CD14-positive monocyte (primary cell): ENCODE results near the gene TMEM51. TPM values are rescaled to one million over a fixed set of nuclear protein-coding genes. Genes with fewer than 3 reads are reported as not detected.

Experiments
- DNase-seq, 3 donors: peaks; one replicate each; pipeline ENCODE4 v3.0.0-alpha.2; 2011 to 2022
- H2AFZ ChIP-seq: 2 replicates; pipeline ENCODE4 v1.6.0; 2012; ENCODE audit warnings: mild to moderate bottlenecking, low read depth, low read length, inconsistent platforms; ENCODE audit not compliant: insufficient read depth, poor library complexity, severe bottlenecking
- H3K27ac ChIP-seq, 2 donors: 1 replicate in 1 of 2; 2 replicates in 1 of 2; pipeline ENCODE4 v1.5.1; 2012 to 2013; ENCODE audit warnings: low read length in 2 of 2, control low read depth in 1 of 2, inconsistent platforms in 1 of 2, low read depth in 1 of 2, mild to moderate bottlenecking in 1 of 2
- H3K27me3 ChIP-seq, 2 donors: one replicate each; pipeline versions ENCODE4 v1.6.0 to v1.6.1; 2011 to 2013; ENCODE audit warnings: low read length in 2 of 2; ENCODE audit not compliant: control insufficient read depth in 2 of 2, insufficient read depth in 2 of 2
- H3K36me3 ChIP-seq, 2 donors: replicated peaks in 1 of 2; 1 replicate in 1 of 2; 2 replicates in 1 of 2; pipeline versions ENCODE4 v1.5.1 to v1.6.1; 2012 to 2013; ENCODE audit warnings: low read length in 2 of 2, control low read depth in 1 of 2, inconsistent platforms in 1 of 2, mild to moderate bottlenecking in 1 of 2; ENCODE audit not compliant: insufficient read depth in 2 of 2, control insufficient read depth in 1 of 2
- H3K4me1 ChIP-seq, 2 donors: 1 replicate in 1 of 2; 2 replicates in 1 of 2; pipeline versions ENCODE4 v1.5.1 to v1.6.1; 2012 to 2013; ENCODE audit warnings: low read length in 2 of 2, control low read depth in 1 of 2, inconsistent platforms in 1 of 2, mild to moderate bottlenecking in 1 of 2, moderate library complexity in 1 of 2; ENCODE audit not compliant: insufficient read depth in 2 of 2, control insufficient read depth in 1 of 2
- H3K4me2 ChIP-seq: replicated peaks from 2 replicates; pipeline ENCODE3; 2012; ENCODE audit warnings: low read length, moderate library complexity, mild to moderate bottlenecking; ENCODE audit not compliant: poor library complexity, severe bottlenecking; ENCODE audit errors: extremely low read depth
- H3K4me3 ChIP-seq, 3 experiments: fragments of 200-600 bp in 1 of 3; sonication (generic) in 1 of 3; replicated peaks in 1 of 3; 1 replicate in 2 of 3; 2 replicates in 1 of 3; pipeline ENCODE4 v1.5.1; 2011 to 2013; ENCODE audit warnings: low read length in 3 of 3, mild to moderate bottlenecking in 3 of 3, control low read depth in 2 of 3, low read depth in 2 of 3, inconsistent platforms in 1 of 3, moderate library complexity in 1 of 3
- H3K79me2 ChIP-seq: 2 replicates; pipeline ENCODE4 v1.6.0; 2012; ENCODE audit warnings: mild to moderate bottlenecking, control low read depth, inconsistent platforms, low read length, moderate library complexity; ENCODE audit not compliant: insufficient read depth
- H3K9ac ChIP-seq: 2 replicates; pipeline ENCODE4 v1.6.0; 2017; ENCODE audit warnings: low read length, mild to moderate bottlenecking; ENCODE audit not compliant: insufficient read depth, poor library complexity, severe bottlenecking
- H3K9me3 ChIP-seq, 2 donors: replicated peaks in 1 of 2; 1 replicate in 1 of 2; 2 replicates in 1 of 2; pipeline versions ENCODE4 v1.5.1 to v1.6.1; 2012 to 2013; ENCODE audit warnings: low read length in 2 of 2, control low read depth in 1 of 2; ENCODE audit not compliant: control insufficient read depth in 1 of 2, insufficient read depth in 1 of 2
- H4K20me1 ChIP-seq: 2 replicates; pipeline ENCODE4 v1.6.0; 2012; ENCODE audit warnings: mild to moderate bottlenecking, low read length, control low read depth, moderate library complexity; ENCODE audit not compliant: insufficient read depth
- H3K27ac Mint-ChIP-seq, 7 donors: one replicate each; pipeline ENCODE4 v1.8.0; 2020; ENCODE audit warnings: mild to moderate bottlenecking in 7 of 7, mixed read lengths in 7 of 7, moderate library complexity in 6 of 7, inconsistent platforms in 2 of 7
- H3K27me3 Mint-ChIP-seq, 3 donors: one replicate each; pipeline ENCODE4 v1.8.0; 2021 to 2022; ENCODE audit warnings: low read depth in 3 of 3, mild to moderate bottlenecking in 3 of 3, mixed read lengths in 3 of 3, moderate library complexity in 3 of 3, inconsistent platforms in 1 of 3
- H3K36me3 Mint-ChIP-seq, 2 donors: one replicate each; pipeline ENCODE4 v1.8.0; 2020; ENCODE audit warnings: mixed read lengths in 2 of 2, inconsistent platforms in 1 of 2, mild to moderate bottlenecking in 1 of 2
- H3K4me1 Mint-ChIP-seq: one replicate; pipeline ENCODE4 v1.8.0; 2020; ENCODE audit warnings: mild to moderate bottlenecking, mixed read lengths
- H3K4me3 Mint-ChIP-seq, 2 donors: one replicate each; pipeline ENCODE4 v1.8.0; 2020; ENCODE audit warnings: mild to moderate bottlenecking in 2 of 2, mixed read lengths in 2 of 2, moderate library complexity in 1 of 2
- H3K9me3 Mint-ChIP-seq, 7 donors: one replicate each; pipeline ENCODE4 v1.8.0; 2020 to 2022; ENCODE audit warnings: mixed read lengths in 7 of 7, mild to moderate bottlenecking in 6 of 7, moderate library complexity in 6 of 7, inconsistent platforms in 2 of 7
- CTCF ChIP-seq: fragments of 200-600 bp; IDR thresholded peaks from one replicate; pipeline ENCODE4 v1.8.0; 2022; ENCODE audit warnings: antibody characterized with exemption, mild to moderate bottlenecking
- WGBS: methylation state at CpG from one replicate; pipeline ENCODE4 v1.1.5; 2013; ENCODE audit warnings: missing lambda C conversion rate; ENCODE audit not compliant: insufficient coverage; 5-methylcytosine and 5-hydroxymethylcytosine counted together
- intact Hi-C, 2 donors: fragments of 100-400 bp; cut with micrococcal nuclease; formaldehyde crosslinking; loops; one replicate each; pipeline versions ENCODE4 v1.15.0 to v1.15.1; 2023
- polyA minus RNA-seq: library from RNA; depleted of rRNA, polyadenylated mRNA; stranded (reverse); fragments of >200 nt; gene quantifications from 2 replicates; pipeline ENCODE4 v1.2.3, GENCODE V29; 2012
- polyA plus RNA-seq, 3 donors: library from polyadenylated mRNA; depleted of rRNA in 1 of 3; unstranded in 2 of 3; stranded (reverse) in 1 of 3; fragments of 300-500 nt in 2 of 3; fragments of >200 nt in 1 of 3; fragmentation: Illumina TruSeq in 2 of 3; gene quantifications; 1 replicate in 2 of 3; 2 replicates in 1 of 3; pipeline ENCODE4 v1.2.3, GENCODE V29; 2012 to 2021
- total RNA-seq, 12 experiments: library from RNA in 1 of 12; stranded (reverse) in 1 of 12; fragments of 120-200 nt in 1 of 12; gene quantifications; one replicate each; pipeline ENCODE4 v1.2.4 and lab custom pipeline; 2013 to 2026; ENCODE audit warnings: mixed read lengths in 6 of 12, inconsistent platforms in 1 of 12

TMEM51 gene
- 1.7 TPM for total RNA-seq (2013)
- polyA plus RNA-seq (1 to 10 TPM; 1.2 to 2.5 (median 2.1) TPM), polyA minus RNA-seq (0.69 and 2.0 TPM in 2 replicates), total RNA-seq (lab: John Stamatoyannopoulos, UW) (3.3 to 32.9 (median 8.8) reads per million in 11 experiments)

GRCh38 chr1:15153184-15153841, at the start of gene TMEM51:
Gene TMEM51, plus strand, starts transcription at chr1:15153747. Its CDS starts 61,341 bp downstream, at chr1:15215088.
- H3K36me3 ChIP-seq: no peaks in the 10 kb centered on the region
- intact Hi-C loops: loop anchor here (2.0 to 5.0 kb wide), 2 partner anchors 119 kb away; no protein-coding TSS in a partner anchor
- Mint-ChIP-seq H3K27me3 (peaks cover 50 to 59% (median 51%) of the 10 kb centered on the region in 3 donors), H3K9me3 (peaks cover 0 to 6% (median 3%) of the 10 kb centered on the region in 7 donors), H3K36me3 (peaks cover 3 to 9% of the 10 kb centered on the region in 2 donors), H3K4me1 (peaks cover 35% of the 10 kb centered on the region), H3K4me3 (peak within 1 kb of the TSS; percentile 83 to 94), H3K27ac (peak within 1 kb of the TSS in 4 of 7 donors; percentile 1 to 77 (median 55))
- peak within 1 kb of the TSS; percentile 79 for H3K4me2 ChIP-seq
- H2AFZ ChIP-seq: peak within 1 kb of the TSS; percentile 75
- peak within 1 kb of the TSS in 1 of 2 donors; percentile 29 for H3K27ac ChIP-seq
- H3K79me2 ChIP-seq: no peaks in the 10 kb centered on the region
- no peak for DNase-seq
- under 1% methylated on average over 36 of the region's 56 CpGs for WGBS
- H3K27me3 ChIP-seq: peaks cover 15 to 16% of the 10 kb centered on the region in 2 donors
- no peaks in the 10 kb centered on the region for H3K9me3 ChIP-seq
- no peak for TF ChIP-seq CTCF
- H3K4me1 ChIP-seq: peaks cover 32 to 35% of the 10 kb centered on the region in 2 donors
- H4K20me1 ChIP-seq: no peaks in the 10 kb centered on the region
- H3K9ac ChIP-seq: peak within 1 kb of the TSS; percentile 62
- H3K4me3 ChIP-seq: peak within 1 kb of the TSS; percentile 17 to 74 (median 44)

GRCh38 chr1:15103906-15104305, 49.6 kb upstream of the TMEM51 start:
- H3K9me3 Mint-ChIP-seq: peaks cover 0 to 8% (median 2%) of the 10 kb centered on the region in 7 donors
- Histone ChIP-seq H3K27me3 (no peaks in the 10 kb centered on the region), H3K9ac (no peak overlapping the region), H3K36me3 (no peaks in the 10 kb centered on the region), H3K4me2 (no peak overlapping the region), H4K20me1 (no peaks in the 10 kb centered on the region), H3K79me2 (no peaks in the 10 kb centered on the region), H3K4me1 (peaks cover 0 to 4% of the 10 kb centered on the region in 2 donors), H3K9me3 (no peaks in the 10 kb centered on the region), H2AFZ (no peak overlapping the region), H3K4me3 (no peak overlapping the region), H3K27ac (no peak overlapping the region)
- WGBS: 94% methylated on average over 9 of the region's 10 CpGs
- H3K4me3 Mint-ChIP-seq: no peak overlapping the region
- H3K27ac Mint-ChIP-seq: peak overlapping the region in 1 of 7 donors; percentile 40
- peaks cover 11 to 25% (median 19%) of the 10 kb centered on the region in 3 donors for H3K27me3 Mint-ChIP-seq
- intact Hi-C loops: no loop called here
- peaks cover 10% of the 10 kb centered on the region for H3K4me1 Mint-ChIP-seq
- TF ChIP-seq CTCF: no peak
- DNase-seq: no peak
- H3K36me3 Mint-ChIP-seq: no peaks in the 10 kb centered on the region
